SIG-M5 treated with dmso at 0.1 percent for 504 hours (cell line): ENCODE data around the gene LCN2.

Experiments used
- DNase-seq: peaks from one replicate; lab custom pipeline; 2025; ENCODE audit not compliant: unreplicated experiment; lab: John Stamatoyannopoulos, UW

LCN2 gene

DNA sequence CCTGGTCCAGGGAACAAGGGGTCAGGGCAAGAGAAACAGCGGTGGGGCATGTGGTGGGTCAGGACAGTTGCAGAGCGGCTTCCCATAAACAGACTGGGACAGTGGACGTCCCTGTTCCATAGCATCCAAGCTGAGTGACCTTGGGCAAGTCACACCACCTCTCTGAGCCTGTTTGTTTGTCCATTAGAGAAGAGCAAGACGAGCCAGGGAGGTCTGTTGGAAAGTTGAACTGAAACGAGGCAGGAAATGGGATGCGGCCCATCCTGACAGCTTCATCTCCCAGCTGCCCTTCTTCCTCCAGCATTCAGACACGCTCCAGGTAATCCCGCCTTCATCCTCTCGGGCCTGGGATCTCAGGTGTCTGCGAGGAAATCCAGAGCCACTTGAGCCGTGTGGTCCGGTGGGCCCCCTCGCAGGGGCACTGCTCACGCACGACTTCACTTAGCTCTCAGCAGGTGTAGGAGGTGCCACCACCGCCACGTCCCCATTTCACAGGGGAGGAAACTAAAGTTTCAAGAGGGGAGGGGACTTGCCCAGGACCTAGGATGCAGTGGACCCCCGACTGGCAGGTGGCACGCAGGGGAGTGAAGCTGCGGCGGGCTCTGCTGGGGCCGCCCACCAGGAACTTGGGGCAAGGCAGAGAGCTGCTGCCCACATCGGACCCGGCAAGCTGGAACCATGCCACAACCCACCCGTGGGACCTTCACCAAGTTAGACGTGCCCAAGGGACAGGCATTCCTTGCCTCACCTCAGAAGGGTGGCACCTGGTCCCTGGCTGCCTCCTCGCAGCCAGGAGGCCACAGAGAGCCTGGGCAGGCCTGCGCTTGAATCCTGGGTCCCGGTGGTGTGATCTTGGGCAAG, 34.7 kb upstream of the LCN2 start:
- DNase-seq, result no peak

DNA sequence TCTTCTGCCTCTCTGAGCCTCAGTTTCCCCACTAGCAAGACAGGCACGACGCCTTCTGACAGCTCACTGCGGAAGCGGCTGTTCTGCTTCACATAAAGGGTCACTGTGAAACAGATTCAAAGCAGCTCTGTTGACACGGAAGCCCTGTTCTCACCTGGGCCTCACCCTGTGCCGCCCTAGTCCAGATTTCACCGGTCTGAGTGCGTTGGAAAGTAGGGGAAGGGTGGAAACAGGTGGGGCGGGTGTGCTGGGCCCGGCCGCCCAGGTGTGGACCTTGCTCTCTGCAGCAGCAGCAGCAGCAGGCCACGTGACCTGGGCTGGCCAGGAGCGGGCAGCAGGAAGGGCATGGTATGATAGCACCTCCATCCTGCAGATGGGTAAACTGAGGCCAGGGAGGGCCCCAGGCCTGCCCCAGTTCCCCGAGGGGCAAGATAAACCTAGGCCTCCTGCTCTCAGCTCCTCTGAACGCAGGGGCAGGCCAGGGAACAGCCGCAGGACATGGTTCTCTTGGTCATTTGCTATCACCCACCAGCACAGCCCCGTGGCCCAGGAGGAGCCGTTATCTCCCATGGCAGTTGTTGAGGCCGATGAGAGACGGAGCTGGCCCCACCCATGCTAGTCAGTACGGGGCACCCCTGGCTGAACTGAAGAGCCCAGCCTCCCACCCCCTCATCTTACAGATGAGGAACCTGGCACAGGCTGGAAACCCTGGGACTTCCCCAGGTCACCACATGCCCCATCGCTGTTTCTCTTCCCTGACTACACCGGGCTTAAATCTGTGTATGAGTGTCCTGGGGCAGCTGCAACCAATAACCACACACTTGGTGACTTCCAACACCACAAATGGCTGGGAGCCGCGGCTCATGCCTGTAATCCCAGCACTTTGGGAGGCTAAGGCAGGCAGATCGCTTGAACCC, 33.8 kb upstream of the LCN2 start:
- no peak for DNase-seq

DNA sequence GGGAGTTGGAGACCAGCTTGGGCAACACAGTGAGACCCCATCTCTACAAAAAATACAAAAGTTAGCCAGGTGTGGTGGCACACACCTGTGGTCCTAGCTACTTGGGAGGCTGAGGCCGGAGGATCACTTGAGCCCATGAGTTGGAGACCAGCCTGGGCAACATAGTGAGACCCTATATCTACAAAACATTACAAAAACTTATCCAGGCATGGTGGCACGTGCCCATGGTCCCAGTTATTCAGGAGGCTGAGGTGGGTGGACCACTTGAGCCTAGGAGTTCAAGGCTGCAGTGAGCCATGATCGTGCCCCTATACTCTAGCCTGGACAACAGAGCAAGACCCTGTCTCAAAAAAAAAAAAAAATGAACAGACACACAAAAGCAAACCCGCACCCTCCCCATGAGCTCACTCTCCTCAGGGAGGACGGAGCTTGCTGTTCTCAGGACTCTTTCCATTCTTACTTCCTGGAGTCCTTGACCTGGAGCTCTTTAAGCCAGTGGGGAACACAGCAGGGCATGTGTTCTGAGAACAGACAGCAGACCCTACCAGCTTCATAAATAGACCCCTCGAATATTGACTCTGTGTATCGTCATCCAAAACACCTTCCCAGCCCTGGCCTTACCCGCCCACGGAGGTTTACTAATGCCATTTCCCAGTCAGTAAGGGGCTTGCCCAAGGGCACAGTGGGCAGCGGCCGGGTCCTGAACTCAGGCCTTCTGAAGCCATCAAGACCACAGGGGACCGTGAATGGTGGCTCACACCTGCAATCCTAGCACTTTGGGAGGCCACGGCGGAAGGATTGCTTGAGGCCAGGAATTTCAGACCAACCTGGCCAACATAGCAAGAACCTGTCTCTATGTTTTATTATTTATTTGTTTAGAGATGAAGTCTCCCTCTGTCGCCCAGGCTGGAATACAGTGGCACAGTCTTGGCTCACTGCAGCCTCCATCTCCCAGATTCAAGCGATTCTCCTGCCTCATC, 32.9 kb upstream of the LCN2 start:
- no peak for DNase-seq

DNA sequence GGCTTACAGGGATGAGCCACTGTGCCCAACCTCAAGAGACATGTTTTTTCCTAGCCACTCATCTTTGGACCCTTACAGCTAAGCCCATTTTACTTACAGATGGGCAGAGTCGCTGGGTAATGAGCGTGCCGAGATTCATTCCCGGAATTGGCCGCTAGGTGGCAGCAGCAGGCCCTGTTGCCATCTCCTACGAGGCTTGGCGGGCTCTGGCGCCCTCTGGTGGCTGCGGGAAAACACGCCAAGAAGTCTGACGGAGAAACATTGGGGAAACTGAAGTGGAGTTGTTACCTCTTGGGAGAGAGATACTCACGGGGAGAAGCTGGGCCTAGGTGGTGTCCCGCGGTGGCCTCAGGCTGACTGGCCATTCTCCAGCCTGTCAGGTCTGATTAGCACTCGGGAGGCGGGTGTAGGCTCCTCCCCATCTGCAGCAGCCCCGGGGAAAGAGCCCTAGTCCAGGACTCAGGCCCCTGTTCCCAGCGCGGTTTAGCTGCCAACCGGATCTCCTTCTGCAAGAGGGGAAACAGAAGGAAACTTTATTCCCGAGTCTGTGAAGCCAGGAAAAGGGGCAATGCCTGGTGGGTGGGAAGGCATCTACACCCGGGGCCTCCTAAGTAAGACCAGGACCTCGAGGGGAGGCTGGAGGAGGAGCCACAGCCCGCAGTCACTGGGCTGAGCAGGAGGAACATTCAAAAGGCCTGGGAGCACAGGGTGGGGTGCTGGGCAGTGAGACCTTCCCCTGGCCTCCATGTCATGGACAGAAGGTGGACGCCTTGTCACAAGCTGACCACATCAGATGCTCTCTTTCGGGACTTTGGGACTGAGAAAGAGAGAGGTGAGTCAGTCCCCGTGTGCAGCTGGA, 31.4 kb upstream of the LCN2 start:
- DNase-seq, result peak; percentile 78

DNA sequence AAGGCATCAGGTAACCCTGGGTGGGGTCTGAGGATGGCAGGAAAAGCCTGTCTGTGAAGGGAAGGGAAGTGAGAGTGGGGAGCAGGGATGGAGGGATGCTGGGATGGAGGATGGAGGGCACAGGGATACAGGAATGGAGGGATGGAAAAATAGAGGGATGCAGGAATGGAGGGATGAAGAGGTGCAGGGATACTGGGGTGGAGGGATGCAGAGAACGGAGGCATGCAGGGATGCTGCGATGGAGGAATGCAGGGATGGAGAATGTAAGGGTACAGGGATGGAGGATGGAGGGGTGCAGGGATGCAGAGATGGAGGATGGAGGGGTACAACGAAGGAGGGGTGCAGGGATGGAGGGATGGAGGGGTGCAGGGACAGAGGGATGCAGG, 30.8 kb upstream of the LCN2 start:
- DNase-seq, result no peak

DNA sequence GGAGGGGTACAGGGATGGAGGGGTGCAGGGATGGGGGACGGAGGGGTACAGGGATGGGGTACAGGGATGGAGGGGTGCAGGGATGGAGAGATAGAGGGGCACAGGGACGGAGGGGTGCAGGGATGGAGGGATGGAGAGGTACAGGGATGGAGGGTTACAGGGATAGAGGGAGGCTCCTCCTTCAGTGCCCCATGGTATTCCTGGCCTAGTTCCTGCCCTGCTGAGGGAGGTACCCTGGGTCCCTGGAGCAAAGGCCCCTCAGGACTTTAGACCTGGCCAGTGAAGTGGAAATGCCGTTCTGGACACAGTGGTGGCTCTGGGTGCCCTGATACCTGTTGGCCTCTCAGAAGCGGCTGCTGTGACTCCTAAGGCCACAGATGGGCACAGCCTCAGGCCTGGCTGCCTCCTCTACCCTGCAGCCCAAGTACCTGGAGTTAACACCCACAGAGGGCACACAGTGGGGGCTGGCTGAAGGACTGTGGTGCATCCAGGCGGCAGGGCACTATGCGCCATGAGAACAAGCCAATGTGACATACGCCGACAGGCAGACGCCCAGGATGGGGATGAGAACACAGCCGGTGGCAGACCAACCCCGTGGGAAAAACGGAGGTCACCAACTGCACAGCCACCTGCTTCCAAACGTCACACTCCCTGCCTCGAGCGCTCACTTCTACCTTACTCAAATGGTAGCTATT, 30.1 kb upstream of the LCN2 start:
- no peak for DNase-seq

DNA sequence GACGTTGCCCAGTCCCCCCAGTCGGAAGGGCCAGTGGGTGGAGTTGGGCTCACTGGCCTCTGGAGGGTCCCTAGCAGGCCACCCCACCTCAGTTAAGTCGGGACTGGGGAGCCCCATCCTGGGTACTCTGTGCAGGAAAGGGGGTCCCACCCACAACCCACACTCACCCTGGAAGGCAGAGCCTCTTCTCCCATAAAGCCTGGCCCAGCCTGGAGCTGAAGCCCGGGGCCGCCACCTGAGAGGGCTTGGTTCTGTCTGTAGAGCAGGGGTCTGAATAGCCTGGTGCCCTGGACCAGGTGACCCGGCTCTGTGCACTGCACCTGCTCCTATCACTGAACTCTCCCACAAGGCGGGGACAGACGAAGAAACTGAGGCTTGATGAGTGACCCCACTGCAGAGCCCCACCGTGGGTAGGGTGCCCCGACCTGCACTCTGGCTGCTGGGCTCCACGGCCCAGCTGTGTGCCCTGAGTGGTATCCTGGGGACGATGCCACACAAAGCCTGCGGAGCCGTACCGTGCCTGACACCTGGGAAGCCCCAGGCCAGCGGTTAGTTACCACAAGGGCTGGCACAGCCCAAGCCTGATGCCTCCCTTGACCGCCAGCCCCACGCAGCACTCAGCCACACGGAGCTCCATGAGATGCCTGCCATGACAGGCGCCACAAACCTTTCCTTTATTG, 29.1 kb upstream of the LCN2 start:
- no peak for DNase-seq

DNA sequence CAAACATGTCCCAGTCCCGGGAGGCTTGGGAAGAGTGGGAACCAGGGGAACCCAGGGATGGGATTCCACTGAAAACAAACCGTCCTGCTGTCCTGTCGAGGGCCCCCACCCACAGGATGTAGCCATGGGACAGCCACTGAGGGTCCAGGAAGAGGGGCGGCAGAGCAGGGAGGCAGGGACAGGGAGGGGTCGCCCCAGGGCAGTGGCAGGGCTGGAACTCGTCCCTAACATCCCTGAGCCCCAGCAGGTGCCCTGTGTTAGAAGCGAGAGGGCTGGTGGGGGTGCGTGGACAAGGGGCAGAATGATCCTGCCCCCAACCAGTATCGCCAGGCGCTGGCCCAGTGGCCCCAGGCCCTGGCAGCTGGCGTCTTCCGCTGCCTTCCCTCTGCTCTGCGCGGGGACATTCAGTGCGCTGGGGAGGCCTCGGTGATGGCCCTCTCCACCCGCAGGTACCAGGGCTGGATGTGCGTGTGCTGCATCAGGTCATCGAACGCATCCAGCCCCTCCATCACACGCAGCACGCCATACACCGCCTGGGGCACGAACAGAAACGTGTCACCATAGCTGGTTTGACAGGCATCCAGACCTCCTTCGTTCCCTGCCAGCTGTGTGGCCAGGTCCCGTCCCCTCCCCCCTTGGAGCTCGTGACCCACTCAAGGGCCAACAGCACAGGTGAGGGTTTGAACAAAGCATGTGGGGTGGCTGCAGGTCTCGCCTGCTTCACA, 28.4 kb upstream of the LCN2 start:
- DNase-seq, result no peak

DNA sequence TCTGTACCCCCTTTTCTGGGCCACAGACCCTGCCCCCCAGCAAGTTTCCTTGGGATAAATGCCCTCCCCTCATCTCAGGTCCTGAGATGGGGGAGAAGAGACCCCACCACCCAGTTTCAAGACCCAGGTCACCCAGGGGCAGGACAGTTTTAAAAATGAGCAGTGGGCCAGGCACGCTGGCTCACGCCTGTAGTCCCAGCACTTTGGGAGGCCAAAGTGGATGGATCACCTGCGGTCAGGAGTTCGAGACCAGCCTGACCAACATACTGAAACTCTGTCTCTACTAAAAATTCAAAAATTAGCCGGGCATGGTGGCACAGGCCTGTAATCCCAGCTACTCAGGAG, 27.8 kb upstream of the LCN2 start:
- DNase-seq, result no peak

DNA sequence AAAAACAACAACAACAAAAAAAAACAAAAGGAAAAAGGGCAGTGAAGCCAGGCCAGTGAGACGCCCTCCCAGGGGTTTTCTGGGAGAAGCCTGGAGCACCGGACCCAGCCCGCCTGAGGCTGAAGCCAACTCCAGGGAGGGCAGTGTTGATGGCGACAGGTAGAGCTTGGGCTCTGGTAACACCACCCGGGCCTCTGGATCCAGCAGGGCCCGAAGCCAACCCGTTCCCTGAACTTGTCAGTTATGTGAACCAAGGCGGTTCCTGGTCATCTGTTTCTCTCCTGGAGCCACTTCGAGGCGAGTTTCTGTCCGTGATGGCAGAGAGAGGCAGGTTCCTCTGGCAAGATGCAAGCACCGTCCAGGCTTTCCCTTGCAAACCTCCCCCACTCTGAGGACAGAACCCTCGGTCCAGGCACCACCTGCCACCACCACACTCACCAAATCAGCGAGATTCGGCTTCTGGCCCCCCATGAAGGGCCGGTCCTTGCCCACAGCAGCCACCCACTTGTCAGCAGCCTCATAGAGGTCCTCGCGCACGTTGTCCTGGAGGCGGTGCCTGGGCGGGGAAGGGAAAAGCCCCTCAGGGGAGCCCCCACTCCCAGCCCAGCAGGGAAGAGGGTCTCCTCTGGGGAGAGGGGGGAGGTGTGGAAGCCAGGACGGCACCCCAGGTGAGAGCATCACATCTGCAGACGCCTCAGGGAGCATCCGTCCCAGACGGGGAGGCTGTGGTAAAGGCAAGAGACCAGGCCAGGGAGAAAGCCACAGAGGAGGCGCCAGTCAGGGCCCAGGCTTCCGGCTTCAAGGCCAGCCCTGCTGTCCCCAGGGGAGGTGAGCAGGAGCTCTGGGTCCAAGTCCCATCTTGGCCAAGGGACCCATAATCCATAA, 27.1 kb upstream of the LCN2 start:
- no peak for DNase-seq

DNA sequence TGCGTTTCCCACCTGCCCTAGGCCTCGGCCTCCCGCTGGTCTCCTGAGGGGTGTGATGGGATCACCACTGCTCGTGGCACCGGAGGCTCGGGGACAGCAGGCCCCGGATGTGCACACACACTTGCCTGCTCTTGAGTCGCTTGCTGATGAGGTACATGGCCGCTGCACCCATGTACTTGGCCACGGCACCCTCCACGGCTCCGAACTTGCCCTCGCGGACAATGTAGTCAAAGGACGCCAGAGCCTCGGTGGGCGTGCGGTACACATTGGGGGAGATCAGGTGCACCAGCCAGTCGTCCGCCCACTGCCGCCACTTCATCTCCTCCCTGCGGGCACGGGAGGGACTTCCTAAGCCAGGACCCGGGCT, 26.5 kb upstream of the LCN2 start:
- no peak for DNase-seq

DNA sequence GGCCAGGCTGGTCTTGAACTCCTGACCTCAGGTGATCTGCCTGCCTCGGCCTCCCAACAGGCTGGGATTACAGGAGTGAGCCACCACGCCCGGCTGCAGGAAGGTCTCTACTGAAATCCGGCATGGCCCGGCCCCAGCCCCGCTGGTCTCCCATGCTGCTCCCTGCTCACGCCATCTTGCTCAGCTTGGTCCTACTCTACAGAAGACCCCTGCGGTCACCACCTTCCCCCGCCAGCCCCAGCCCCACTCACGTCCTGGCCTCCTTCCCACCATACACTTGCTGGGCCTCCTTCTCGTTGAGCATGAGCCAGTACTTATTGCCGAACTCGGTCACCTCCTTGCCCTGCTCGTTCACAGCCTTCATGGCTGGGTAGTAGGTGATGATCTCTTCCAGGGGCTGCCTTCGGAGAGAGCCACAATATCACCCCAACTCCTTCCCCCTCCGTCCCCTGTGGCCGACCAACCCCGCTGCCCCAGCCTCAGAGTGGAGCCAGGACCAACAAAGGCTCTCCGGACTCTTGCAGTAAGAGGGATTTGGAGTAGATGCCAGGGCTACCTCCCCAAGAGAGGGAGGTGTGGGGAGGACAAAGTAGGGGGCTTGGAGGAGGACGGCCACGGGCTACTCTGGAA, 25.7 kb upstream of the LCN2 start:
- DNase-seq, result no peak

DNA sequence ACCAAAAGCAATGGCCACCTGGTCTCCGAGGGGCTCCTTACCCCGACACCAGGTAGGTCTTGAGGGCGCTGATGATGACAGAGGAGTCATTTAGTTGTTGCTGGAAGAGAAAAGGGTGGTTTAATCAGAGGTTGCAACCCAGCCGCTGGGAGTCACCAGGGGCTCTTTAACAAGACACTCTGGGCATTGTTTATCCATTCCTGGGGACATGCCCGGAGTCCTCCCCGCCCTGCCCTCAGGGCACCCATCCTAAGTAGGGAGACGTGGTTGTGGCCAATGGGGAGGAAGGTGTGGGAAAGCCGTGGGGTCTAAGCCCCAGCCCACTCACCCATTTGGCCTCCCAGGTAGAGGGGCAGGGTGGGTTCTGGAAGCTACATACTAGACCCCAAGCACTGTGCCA, 24.8 kb upstream of the LCN2 start:
- no peak for DNase-seq

DNA sequence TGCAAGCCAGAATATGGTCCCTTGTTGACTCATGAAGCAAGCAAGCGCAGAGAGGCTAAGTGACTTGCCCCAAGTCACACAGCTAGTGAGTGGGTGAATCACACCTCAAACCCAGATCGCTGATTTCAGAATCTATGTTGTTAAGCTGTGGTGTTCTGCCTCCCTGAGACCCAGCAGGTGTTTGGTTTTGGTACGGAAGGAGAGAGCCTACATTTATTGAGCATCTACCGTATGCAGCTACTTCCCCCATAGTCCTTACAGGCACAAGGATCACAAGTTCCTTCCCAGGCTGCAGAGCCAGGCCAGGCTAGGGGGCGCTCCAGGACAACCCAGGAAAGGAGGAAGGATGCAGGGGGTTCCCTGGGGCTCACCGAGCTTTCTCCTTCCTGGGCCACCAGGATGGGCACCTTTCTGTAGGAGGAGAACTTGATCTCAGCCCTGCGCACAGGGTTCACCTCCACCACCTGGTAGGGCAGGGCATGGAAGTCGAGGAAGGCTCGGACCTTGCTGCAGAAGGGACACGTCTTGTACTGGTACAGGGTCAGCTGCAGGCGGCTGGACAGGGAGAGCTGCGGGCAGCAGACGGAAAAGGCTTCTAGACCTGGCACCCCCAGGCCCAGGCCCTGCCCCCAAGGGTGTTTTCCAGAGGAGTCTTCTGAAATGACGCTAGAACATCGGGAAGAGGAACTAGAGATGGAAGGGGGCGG, 24.2 kb upstream of the LCN2 start:
- DNase-seq, result peak; percentile 52

DNA sequence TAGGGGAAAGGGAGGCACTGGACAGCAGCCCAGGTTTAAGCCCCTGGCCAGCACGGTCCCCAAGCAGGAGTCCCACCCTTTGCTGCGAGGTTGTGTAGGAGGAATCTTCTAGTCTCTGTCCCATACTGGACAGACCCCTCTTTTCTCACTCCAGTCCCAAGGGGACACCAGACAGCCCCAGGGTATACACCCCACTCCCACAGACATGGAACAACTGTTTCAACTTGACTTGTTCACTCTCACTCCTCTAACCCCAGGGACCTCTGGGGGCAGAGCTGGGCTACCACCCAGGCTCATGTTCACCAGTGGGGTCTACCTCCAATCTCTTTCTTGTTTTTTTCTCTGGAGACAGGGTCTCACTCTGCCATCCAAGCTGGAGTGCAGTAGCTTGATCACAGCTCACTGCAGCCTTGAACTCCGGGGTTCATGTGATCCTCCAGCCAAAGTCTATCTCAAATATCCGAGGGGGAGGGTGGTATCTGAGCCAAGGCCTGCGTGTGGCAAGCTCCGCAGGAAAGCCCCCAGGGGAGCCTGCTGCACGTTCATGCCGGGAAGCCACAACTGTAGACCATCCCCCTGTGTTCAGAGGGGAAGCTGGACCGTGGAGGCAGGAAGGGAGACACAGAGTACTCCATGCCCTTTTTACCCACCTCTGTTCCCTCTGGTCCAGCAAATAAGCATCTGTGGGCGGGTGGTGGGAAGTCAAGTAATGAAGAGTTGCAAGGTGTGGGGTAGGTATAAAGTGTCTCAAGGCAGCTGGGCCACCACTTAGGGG, 23.5 kb upstream of the LCN2 start:
- no peak for DNase-seq

DNA sequence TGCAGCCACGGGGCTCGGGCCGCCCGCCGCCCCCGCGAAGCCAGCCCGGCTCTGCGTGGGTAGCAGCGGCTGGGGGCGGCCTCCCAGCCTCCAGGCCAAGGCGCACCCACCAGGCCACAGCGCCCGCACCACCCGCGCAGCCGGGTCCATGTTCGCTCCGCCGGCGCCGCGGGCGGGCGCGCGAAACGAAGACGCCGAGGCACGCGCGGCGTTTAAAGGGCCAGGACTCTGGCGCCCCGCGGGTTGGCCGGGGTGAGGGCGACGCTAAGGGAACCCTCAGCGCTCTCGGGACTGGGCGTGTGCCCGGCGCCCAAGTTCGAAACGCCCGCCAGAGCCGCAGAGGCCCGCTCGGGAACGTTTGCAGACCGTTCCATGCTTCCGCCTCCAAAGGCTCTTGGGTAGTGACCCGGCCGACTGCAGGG, 21.7 kb upstream of the LCN2 start, which contains the start of gene PTGES2:
Gene PTGES2, minus strand, starts transcription at position 162 of the 422 bp plus-strand sequence. Its CDS starts 12 bp downstream, at position 150.
- peak; percentile 71 for DNase-seq
